ENCODE results near the gene CLEC4F.

- TF ChIP-seq CTCF (IDR thresholded peaks at IDR 0.05; ENCODE audit: low read depth, low read length, poor library complexity, severe bottlenecking) = no peak
- no peak for TF ChIP-seq EZH2phosphoT487 (IDR thresholded peaks at IDR 0.05; ENCODE audit: borderline replicate concordance, low read length)
Observed at GRCh38 chr2:70778676-70779075, 41.7 kb downstream of the CLEC4F start.
